ENCODE data around the gene CD55. TPM values are rescaled to one million over a fixed set of nuclear protein-coding genes. Genes with fewer than 3 reads are reported as not detected.

Gene CD55
- total RNA-seq, 1 experiment from 2014 or later, result 75.4 TPM

GRCh38 chr1:207344221-207344620 is 22.7 kb downstream of the CD55 start:
- peaks cover 0 to 3% of the 10 kb centered on the region in 2 experiments; a peak in 1 of 4 replicates for H3K4me1 ChIP-seq (ENCODE audit: control insufficient read depth in 1 of 2, insufficient read depth in 2 of 2, low read length in 2 of 2)
- POLR2A ChIA-PET, result interaction anchor here (0.6 kb wide), 1 partner anchor 23 kb away, joined by 3 read pairs; the partner anchor contains the start of gene CD55

More at GRCh38 chr1:207344221-207344620, 22.7 kb downstream of the CD55 start:
- TF ChIP-seq YY1 (IDR thresholded peaks at IDR 0.05; ENCODE audit: extremely low read depth, insufficient replicate concordance, low read depth, low read length), result no peak
- no peak for TF ChIP-seq CBX3 (IDR thresholded peaks at IDR 0.05; ENCODE audit: low read depth)
- no peak for TF ChIP-seq EGR1 (IDR thresholded peaks at IDR 0.05; ENCODE audit: low read depth)
- TF ChIP-seq ZFX (IDR thresholded peaks at IDR 0.05), result no peak
- no peak for TF ChIP-seq EZH2phosphoT487 (IDR thresholded peaks at IDR 0.05; ENCODE audit: borderline replicate concordance)
- no peak for TF ChIP-seq RAD21 (IDR thresholded peaks at IDR 0.05; ENCODE audit: low read depth)
- no peak for TF ChIP-seq SRF (IDR thresholded peaks at IDR 0.05; ENCODE audit: low read depth)
- no peak for TF ChIP-seq CEBPB (IDR thresholded peaks at IDR 0.05; ENCODE audit: low read depth)
- TF ChIP-seq REST (IDR thresholded peaks at IDR 0.05; ENCODE audit: low read depth), result no peak
- no peak for TF ChIP-seq FOSL1 (IDR thresholded peaks at IDR 0.05; ENCODE audit: low read depth)
- TF ChIP-seq POLR2AphosphoS5 (IDR thresholded peaks at IDR 0.05; ENCODE audit: low read depth, low read length), result no peak
- no peak for TF ChIP-seq CTCF (IDR thresholded peaks at IDR 0.05 in 2 of 3, conservative IDR thresholded peaks at IDR 0.05 in 1 of 3; ENCODE audit: borderline replicate concordance in 1 of 3, insufficient read depth in 1 of 3, low read depth in 2 of 3, low read length in 2 of 3)
- TF ChIP-seq TCF7L2 (IDR thresholded peaks at IDR 0.05; ENCODE audit: borderline replicate concordance, extremely low read depth, insufficient read depth, insufficient read length), result no peak
- Histone ChIP-seq H4K20me1 (ENCODE audit: insufficient read depth) (no peaks in the 10 kb centered on the region), H3K9ac (ENCODE audit: low read length) (no peak overlapping the region), H3K36me3 (ENCODE audit: control insufficient read depth in 1 of 2, insufficient read depth in 2 of 2, low read length in 2 of 2) (peaks cover 0 to 6% of the 10 kb centered on the region in 2 experiments; a peak in 1 of 4 replicates), H2AFZ (ENCODE audit: low read depth, low read length, poor library complexity, severe bottlenecking) (no peak overlapping the region), H3K4me3 (replicated peaks in 1 of 2; ENCODE audit: low read depth in 1 of 2, low read length in 2 of 2) (no peak overlapping the region), H3K9me3 (ENCODE audit: control insufficient read depth in 1 of 2, insufficient read depth in 1 of 2, low read depth in 1 of 2, low read length in 2 of 2) (no peaks in the 10 kb centered on the region), H3K79me2 (ENCODE audit: insufficient read depth, low read length) (no peaks in the 10 kb centered on the region), H3K27ac (ENCODE audit: low read depth, low read length) (no peak overlapping the region), H3K9me2 (ENCODE audit: insufficient read depth) (no peaks in the 10 kb centered on the region), H3K27me3 (ENCODE audit: insufficient read depth, low read length) (no peaks in the 10 kb centered on the region), H3K4me2 (ENCODE audit: low read length) (no peak overlapping the region)
- intact Hi-C loops (cut with micrococcal nuclease), result no loop called here
- ATAC-seq (no peak), DNase-seq (ENCODE audit: low read depth, low spot score) (no peak)
- BruUV-seq (replicated peaks), result no TSS peak
- ChIA-PET CTCF (no interaction called here), RAD21 (ENCODE audit: low non-redundant PET in 1 of 2, low total read pairs in 2 of 2, uncharacterized antibody in 2 of 2, unreplicated experiment in 2 of 2) (no interaction called here)
